Spleen (tissue), 7 donors: ENCODE measurements around the gene POU6F2.

Source experiments
- POLR2A ChIP-seq, 3 donors: fragments of 450-650 bp; IDR thresholded peaks; one replicate each; pipeline ENCODE4 v1.5.1; 2017; ENCODE audit warnings: antibody characterized with exemption in 3 of 3, mild to moderate bottlenecking in 1 of 3
- POLR2AphosphoS5 ChIP-seq, 3 donors: sonication (generic); formaldehyde crosslinking; IDR thresholded peaks; one replicate each; pipeline ENCODE4 v1.5.1; 2017; ENCODE audit warnings: antibody characterized with exemption in 3 of 3
- TF ChIP-seq, protein P1 (sequence below), 11 experiments: fragments of 200-600 bp in 7 of 11; fragments of 450-650 bp in 4 of 11; sonication (generic) in 4 of 11; IDR thresholded peaks in 8 of 11; conservative IDR thresholded peaks in 3 of 11; 1 replicate in 7 of 11; 2 replicates in 4 of 11; pipeline versions ENCODE4 v1.4.0 to v1.8.0; 2016 to 2021; ENCODE audit warnings: antibody characterized with exemption in 11 of 11, inconsistent platforms in 4 of 11, mild to moderate bottlenecking in 1 of 11
- donor health status: DM: no; HTN: no; CAD: no; lungs with moderate emphysema.
- donor health status: DM: no; HTN: no; CAD: no.
- donor health status: DM: no; HTN: no; CAD: no.

GRCh38 chr7:39488467-39489393 lies 511.0 kb downstream of the POU6F2 start:
- TF ChIP-seq, protein P1, sequence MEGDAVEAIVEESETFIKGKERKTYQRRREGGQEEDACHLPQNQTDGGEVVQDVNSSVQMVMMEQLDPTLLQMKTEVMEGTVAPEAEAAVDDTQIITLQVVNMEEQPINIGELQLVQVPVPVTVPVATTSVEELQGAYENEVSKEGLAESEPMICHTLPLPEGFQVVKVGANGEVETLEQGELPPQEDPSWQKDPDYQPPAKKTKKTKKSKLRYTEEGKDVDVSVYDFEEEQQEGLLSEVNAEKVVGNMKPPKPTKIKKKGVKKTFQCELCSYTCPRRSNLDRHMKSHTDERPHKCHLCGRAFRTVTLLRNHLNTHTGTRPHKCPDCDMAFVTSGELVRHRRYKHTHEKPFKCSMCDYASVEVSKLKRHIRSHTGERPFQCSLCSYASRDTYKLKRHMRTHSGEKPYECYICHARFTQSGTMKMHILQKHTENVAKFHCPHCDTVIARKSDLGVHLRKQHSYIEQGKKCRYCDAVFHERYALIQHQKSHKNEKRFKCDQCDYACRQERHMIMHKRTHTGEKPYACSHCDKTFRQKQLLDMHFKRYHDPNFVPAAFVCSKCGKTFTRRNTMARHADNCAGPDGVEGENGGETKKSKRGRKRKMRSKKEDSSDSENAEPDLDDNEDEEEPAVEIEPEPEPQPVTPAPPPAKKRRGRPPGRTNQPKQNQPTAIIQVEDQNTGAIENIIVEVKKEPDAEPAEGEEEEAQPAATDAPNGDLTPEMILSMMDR (IDR thresholded peaks at IDR 0.05 in 8 of 11, conservative IDR thresholded peaks at IDR 0.05 in 3 of 11), result no peak
- TF ChIP-seq POLR2A (IDR thresholded peaks at IDR 0.05), result no peak
- TF ChIP-seq POLR2AphosphoS5 (IDR thresholded peaks at IDR 0.05), result no peak
